ENCODE results near the gene LRCH1. TPM values are rescaled to one million over a fixed set of nuclear protein-coding genes. Genes with fewer than 3 reads are reported as not detected.

Gene LRCH1
- total RNA-seq, 4 donors from 2014 or later = 13.6 to 29.7 (median 18.5) TPM

GRCh38 chr13:46640843-46641242 lies 87.9 kb downstream of the LRCH1 start:
- peaks cover 0 to 31% (median 2%) of the 10 kb centered on the region in 4 donors for H3K4me1 ChIP-seq
- TF ChIP-seq CTCF (IDR thresholded peaks at IDR 0.05) = no peak
- no peak for TF ChIP-seq POLR2A (IDR thresholded peaks at IDR 0.05)
- DNase-seq = no peak
- H3K4me3 ChIP-seq = no peak overlapping the region
- no peaks in the 10 kb centered on the region for H3K9me3 ChIP-seq
- no peaks in the 10 kb centered on the region for H3K27me3 ChIP-seq
- H3K27ac ChIP-seq = peak overlapping the region in 3 of 4 donors; percentile 5 to 41 (median 16)
- H3K36me3 ChIP-seq = no peaks in the 10 kb centered on the region

GRCh38 chr13:46641274-46642081 lies 88.5 kb downstream of the LRCH1 start:
- DNase-seq = no peak
- Histone ChIP-seq H3K4me1 (peaks cover 0 to 31% (median 2%) of the 10 kb centered on the region in 4 donors), H3K9me3 (no peaks in the 10 kb centered on the region), H3K36me3 (no peaks in the 10 kb centered on the region), H3K27me3 (no peaks in the 10 kb centered on the region), H3K27ac (peak overlapping the region in 3 of 4 donors; percentile 5 to 41 (median 16)), H3K4me3 (no peak overlapping the region)
- no peak for TF ChIP-seq CTCF (IDR thresholded peaks at IDR 0.05)
- no peak for TF ChIP-seq POLR2A (IDR thresholded peaks at IDR 0.05)

- Histone ChIP-seq H3K4me1 (peaks cover 0 to 31% (median 2%) of the 10 kb centered on the region in 4 donors), H3K4me3 (no peak overlapping the region), H3K36me3 (no peaks in the 10 kb centered on the region), H3K9me3 (no peaks in the 10 kb centered on the region), H3K27me3 (no peaks in the 10 kb centered on the region), H3K27ac (peak overlapping the region in 2 of 4 donors; percentile 5 to 13)
- DNase-seq = no peak
- TF ChIP-seq CTCF (IDR thresholded peaks at IDR 0.05) (no peak), POLR2A (IDR thresholded peaks at IDR 0.05) (no peak)
These were observed 89.3 kb downstream of the LRCH1 start for GRCh38 chr13:46642254-46642653.

GRCh38 chr13:46643165-46643777 lies 90.3 kb downstream of the LRCH1 start:
- Histone ChIP-seq H3K27ac (no peak overlapping the region), H3K36me3 (no peaks in the 10 kb centered on the region), H3K9me3 (no peaks in the 10 kb centered on the region), H3K27me3 (no peaks in the 10 kb centered on the region), H3K4me3 (no peak overlapping the region), H3K4me1 (peaks cover 0 to 37% (median 2%) of the 10 kb centered on the region in 4 donors)
- TF ChIP-seq POLR2A (IDR thresholded peaks at IDR 0.05) (no peak), CTCF (IDR thresholded peaks at IDR 0.05) (no peak)
- DNase-seq = no peak

- no peak for DNase-seq
- no peak overlapping the region for H3K27ac ChIP-seq
These were observed 91.8 kb downstream of the LRCH1 start for GRCh38 chr13:46644816-46645215.

More at GRCh38 chr13:46644816-46645215, 91.8 kb downstream of the LRCH1 start:
- Histone ChIP-seq H3K4me1 (peaks cover 0 to 39% (median 0%) of the 10 kb centered on the region in 4 donors), H3K36me3 (no peaks in the 10 kb centered on the region), H3K27me3 (no peaks in the 10 kb centered on the region), H3K9me3 (no peaks in the 10 kb centered on the region), H3K4me3 (no peak overlapping the region)
- TF ChIP-seq POLR2A (IDR thresholded peaks at IDR 0.05) = no peak
- no peak for TF ChIP-seq CTCF (IDR thresholded peaks at IDR 0.05)
